HepG2 (cell line): Measurements from ENCODE around the gene GDAP1L1. TPM values are rescaled to one million over a fixed set of nuclear protein-coding genes. Genes with fewer than 3 reads are reported as not detected.
A peak's percentile ranks its signal among the peaks of the same experiment; 100 is the strongest.

ENCODE experiments used
- ATF6 ChIP-seq: sonication (generic); formaldehyde crosslinking; conservative IDR thresholded peaks from 2 replicates; pipeline ENCODE4 v1.4.0; 2020; ENCODE audit warnings: missing genetic modification reagents
- DZIP1 ChIP-seq: sonication (generic); formaldehyde crosslinking; IDR thresholded peaks from 2 replicates; pipeline ENCODE4 v1.5.0; 2020; ENCODE audit warnings: mild to moderate bottlenecking, missing genetic modification reagents
- ERF ChIP-seq: IDR thresholded peaks from 2 replicates; pipeline ENCODE4 v1.6.1; 2018; ENCODE audit warnings: missing biosample characterization, missing genetic modification reagents
- HIVEP1 ChIP-seq: sonication (generic); formaldehyde crosslinking; IDR thresholded peaks from 2 replicates; pipeline ENCODE4 v1.4.0; 2020; ENCODE audit warnings: mild to moderate bottlenecking, missing genetic modification reagents
- HNF4A ChIP-seq: sonication (generic); formaldehyde crosslinking; IDR thresholded peaks from 2 replicates; pipeline ENCODE4 v1.4.0; 2020; ENCODE audit warnings: missing genetic modification reagents
- KAT8 ChIP-seq: IDR thresholded peaks from 2 replicates; pipeline ENCODE4 v1.6.1; 2016; ENCODE audit warnings: missing genetic modification reagents, missing compliant biosample characterization
- NCOA5 ChIP-seq: sonication (generic); formaldehyde crosslinking; IDR thresholded peaks from 2 replicates; pipeline ENCODE4 v1.4.0; 2020; ENCODE audit warnings: missing genetic modification reagents
- NFYC ChIP-seq: IDR thresholded peaks from 2 replicates; pipeline ENCODE4 v1.6.1; 2016; ENCODE audit warnings: missing genetic modification reagents, missing compliant biosample characterization
- PATZ1 ChIP-seq: sonication (generic); formaldehyde crosslinking; IDR thresholded peaks from 2 replicates; pipeline ENCODE4 v1.4.0; 2020; ENCODE audit warnings: missing genetic modification reagents
- PCBP2 ChIP-seq: fragments of 200-400 bp; formaldehyde crosslinking; optimal IDR thresholded peaks from 2 replicates; pipeline ENCODE3; 2018; ENCODE audit warnings: low read length, low read depth; ENCODE audit not compliant: poor library complexity, severe bottlenecking
- RFX3 ChIP-seq: IDR thresholded peaks from 2 replicates; pipeline ENCODE4 v1.6.1; 2016; ENCODE audit warnings: missing biosample characterization, missing genetic modification reagents
- SALL2 ChIP-seq: sonication (generic); formaldehyde crosslinking; IDR thresholded peaks from 2 replicates; pipeline ENCODE4 v1.8.1; 2023; ENCODE audit warnings: mild to moderate bottlenecking, missing genetic modification reagents, inconsistent platforms
- SNAPC2 ChIP-seq: sonication (generic); formaldehyde crosslinking; IDR thresholded peaks from 2 replicates; pipeline ENCODE4 v1.8.1; 2022; ENCODE audit warnings: mild to moderate bottlenecking, missing genetic modification reagents
- SOX5 ChIP-seq: IDR thresholded peaks from 2 replicates; pipeline ENCODE4 v1.6.1; 2016; ENCODE audit warnings: borderline replicate concordance
- THYN1 ChIP-seq: sonication (generic); formaldehyde crosslinking; IDR thresholded peaks from 2 replicates; pipeline ENCODE4 v1.8.1; 2023; ENCODE audit warnings: low read depth, mild to moderate bottlenecking, moderate library complexity, missing genetic modification reagents, borderline replicate concordance
- YEATS4 ChIP-seq: sonication (generic); formaldehyde crosslinking; IDR thresholded peaks from 2 replicates; pipeline ENCODE4 v1.4.0; 2020; ENCODE audit warnings: missing genetic modification reagents, borderline replicate concordance
- ZBTB37 ChIP-seq: sonication (generic); formaldehyde crosslinking; IDR thresholded peaks from 2 replicates; pipeline ENCODE4 v1.4.0; 2020; ENCODE audit warnings: mild to moderate bottlenecking, missing genetic modification reagents
- ZNF10 ChIP-seq: sonication (generic); formaldehyde crosslinking; IDR thresholded peaks from 2 replicates; pipeline ENCODE4 v1.4.0; 2020; ENCODE audit warnings: mild to moderate bottlenecking, low read depth, missing genetic modification reagents, borderline replicate concordance
- ZNF101 ChIP-seq: sonication (generic); formaldehyde crosslinking; IDR thresholded peaks from 2 replicates; pipeline ENCODE4 v1.4.0; 2020; ENCODE audit warnings: mild to moderate bottlenecking, low read depth, missing genetic modification reagents, borderline replicate concordance
- ZNF12 ChIP-seq: sonication (generic); formaldehyde crosslinking; IDR thresholded peaks from 2 replicates; pipeline ENCODE4 v1.5.0; 2020; ENCODE audit warnings: missing genetic modification reagents
- ZNF343 ChIP-seq: sonication (generic); formaldehyde crosslinking; IDR thresholded peaks from 2 replicates; pipeline ENCODE4 v1.4.0; 2020; ENCODE audit warnings: mild to moderate bottlenecking, missing genetic modification reagents
- ZNF614 ChIP-seq: IDR thresholded peaks from 2 replicates; pipeline ENCODE4 v1.6.1; 2018; ENCODE audit warnings: missing biosample characterization, missing genetic modification reagents, inconsistent platforms, borderline replicate concordance
- ZNF652 ChIP-seq: IDR thresholded peaks from 2 replicates; pipeline ENCODE4 v1.6.1; 2016; ENCODE audit warnings: low read depth, borderline replicate concordance
- ZNF670 ChIP-seq: sonication (generic); formaldehyde crosslinking; IDR thresholded peaks from 2 replicates; pipeline ENCODE4 v1.8.0; 2022; ENCODE audit warnings: mild to moderate bottlenecking, missing genetic modification reagents, borderline replicate concordance
- ZSCAN9 ChIP-seq: IDR thresholded peaks from 2 replicates; pipeline ENCODE4 v1.6.1; 2016; ENCODE audit warnings: borderline replicate concordance
- polyA plus RNA-seq, 8 experiments: library from polyadenylated mRNA; depleted of rRNA in 3 of 8; stranded (reverse) in 7 of 8; unstranded in 1 of 8; fragments of >200 nt; fragmentation: Illumina TruSeq in 4 of 8; extraction: Trizol in 4 of 8; gene quantifications; 2 replicates each; pipeline versions ENCODE4 v1.2.1 to v1.2.3, GENCODE V29; 2011 to 2016; ENCODE audit warnings: low read depth in 4 of 8, missing spikeins in 1 of 8, mixed read lengths in 1 of 8; ENCODE audit not compliant: insufficient read depth in 1 of 8
- total RNA-seq, 5 experiments: library from RNA; depleted of rRNA; stranded (reverse); fragments of >200 nt; fragmentation: Illumina TruSeq; extraction: Trizol; gene quantifications; 2 replicates each; pipeline ENCODE4 v1.2.3, GENCODE V29; 2016; ENCODE audit warnings: low read depth in 1 of 5

The GDAP1L1 gene
- total and polyA plus RNA-seq, 2 of the 13 experiments (the other 11 are each of a cell fraction or from before 2014, with no cell fraction given) = 0.04 TPM; not detected in 1

- TF ChIP-seq YEATS4 (no peak), ZBTB37 (CRISPR knock-in tag) (no peak), HNF4A (peak; percentile 89), NFYC (no peak), ZNF343 (CRISPR knock-in tag) (no peak), ZNF10 (CRISPR knock-in tag) (no peak), ZSCAN9 (CRISPR knock-in tag) (0 out of 2 replicates have a peak, but pooled peaks have one; percentile 39), SOX5 (CRISPR knock-in tag) (peak; percentile 12; the same call in 1 of the 2 replicates), ZNF670 (CRISPR knock-in tag) (no peak), RFX3 (CRISPR knock-in tag) (no peak), ERF (CRISPR knock-in tag) (peak; percentile 49; the same call in 1 of the 2 replicates), ATF6 (CRISPR knock-in tag) (no peak), SALL2 (CRISPR knock-in tag) (no peak), ZNF652 (CRISPR knock-in tag) (no peak), ZNF614 (0 out of 2 replicates have a peak, but pooled peaks have one; percentile 44), ZNF12 (CRISPR knock-in tag) (no peak), DZIP1 (CRISPR knock-in tag) (no peak), PCBP2 (no peak), PATZ1 (CRISPR knock-in tag) (0 out of 2 replicates have a peak, but pooled peaks have one; percentile 24), NCOA5 (no peak), KAT8 (0 out of 2 replicates have a peak, but pooled peaks have one; percentile 30), THYN1 (CRISPR knock-in tag) (no peak), SNAPC2 (CRISPR knock-in tag) (no peak), ZNF101 (CRISPR knock-in tag) (no peak), HIVEP1 (CRISPR knock-in tag) (no peak)
These were observed 35.1 kb downstream of the GDAP1L1 start (continued) for GRCh38 chr20:44282192-44282591.
